RKO (cell line): ENCODE data around the gene SSR4.

ENCODE experiments used
- DNase-seq: peaks from one replicate; pipeline ENCODE4 v3.0.0-alpha.2; 2016; ENCODE audit warnings: low spot score

Gene SSR4

DNA sequence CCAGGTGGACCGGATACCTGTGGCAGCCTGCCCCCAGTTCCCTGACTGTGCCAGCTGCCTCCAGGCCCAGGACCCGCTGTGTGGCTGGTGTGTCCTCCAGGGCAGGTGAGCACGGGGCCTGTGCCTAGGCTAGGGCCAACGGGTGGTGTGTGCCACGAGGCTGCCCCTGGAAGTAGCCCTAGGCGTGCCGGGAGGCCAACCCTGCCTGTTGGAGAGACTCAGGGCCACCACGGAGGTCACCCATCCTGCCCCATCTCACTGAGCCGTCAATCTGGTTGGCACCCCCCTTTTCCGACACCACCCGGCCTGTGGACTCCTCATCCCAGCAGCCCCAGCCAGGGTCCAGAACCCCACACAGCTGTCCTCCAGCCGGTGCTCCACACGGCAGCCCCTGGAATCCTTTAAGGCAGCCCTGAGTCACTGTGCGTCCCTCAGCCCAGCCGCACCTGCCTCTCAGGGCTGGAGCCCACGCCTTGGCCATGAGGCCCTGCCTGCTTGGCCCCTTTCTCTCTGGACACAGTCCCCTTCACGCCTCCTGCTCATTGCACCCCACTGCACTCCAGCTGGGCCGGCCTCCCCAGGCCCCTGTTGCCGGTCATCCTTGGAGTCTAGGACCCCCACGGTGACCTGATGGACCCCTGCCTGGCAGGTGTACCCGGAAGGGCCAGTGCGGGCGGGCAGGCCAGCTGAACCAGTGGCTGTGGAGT lies 25.2 kb upstream of the SSR4 start:
- no peak for DNase-seq

DNA sequence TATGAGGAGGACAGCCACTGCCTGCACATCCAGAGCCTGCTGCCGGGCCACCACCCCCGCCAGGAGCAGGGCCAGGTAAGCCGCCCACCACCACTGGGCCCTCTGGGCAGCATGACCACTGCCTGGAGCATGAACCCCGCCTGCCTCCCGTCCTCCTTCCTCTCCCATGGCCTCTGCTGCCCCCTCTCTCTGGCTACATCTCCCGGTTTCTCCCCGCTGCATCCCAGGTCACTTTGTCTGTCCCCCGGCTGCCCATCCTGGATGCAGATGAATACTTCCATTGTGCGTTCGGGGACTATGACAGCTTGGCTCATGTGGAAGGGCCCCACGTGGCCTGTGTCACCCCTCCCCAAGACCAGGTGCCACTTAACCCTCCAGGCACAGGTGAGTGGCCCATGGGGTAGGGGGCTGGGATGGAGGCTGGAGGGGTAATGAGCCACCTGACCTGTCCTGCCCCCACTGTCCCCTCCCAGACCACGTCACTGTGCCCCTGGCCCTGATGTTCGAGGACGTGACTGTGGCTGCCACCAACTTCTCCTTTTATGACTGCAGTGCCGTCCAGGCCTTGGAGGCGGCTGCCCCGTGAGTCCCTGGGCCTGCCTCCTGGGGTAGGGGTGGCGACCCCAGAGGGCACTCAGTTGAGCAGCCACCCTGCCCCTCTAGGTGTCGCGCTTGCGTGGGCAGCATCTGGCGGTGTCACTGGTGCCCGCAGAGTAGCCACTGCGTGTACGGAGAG lies 24.4 kb upstream of the SSR4 start:
- DNase-seq, result no peak

DNA sequence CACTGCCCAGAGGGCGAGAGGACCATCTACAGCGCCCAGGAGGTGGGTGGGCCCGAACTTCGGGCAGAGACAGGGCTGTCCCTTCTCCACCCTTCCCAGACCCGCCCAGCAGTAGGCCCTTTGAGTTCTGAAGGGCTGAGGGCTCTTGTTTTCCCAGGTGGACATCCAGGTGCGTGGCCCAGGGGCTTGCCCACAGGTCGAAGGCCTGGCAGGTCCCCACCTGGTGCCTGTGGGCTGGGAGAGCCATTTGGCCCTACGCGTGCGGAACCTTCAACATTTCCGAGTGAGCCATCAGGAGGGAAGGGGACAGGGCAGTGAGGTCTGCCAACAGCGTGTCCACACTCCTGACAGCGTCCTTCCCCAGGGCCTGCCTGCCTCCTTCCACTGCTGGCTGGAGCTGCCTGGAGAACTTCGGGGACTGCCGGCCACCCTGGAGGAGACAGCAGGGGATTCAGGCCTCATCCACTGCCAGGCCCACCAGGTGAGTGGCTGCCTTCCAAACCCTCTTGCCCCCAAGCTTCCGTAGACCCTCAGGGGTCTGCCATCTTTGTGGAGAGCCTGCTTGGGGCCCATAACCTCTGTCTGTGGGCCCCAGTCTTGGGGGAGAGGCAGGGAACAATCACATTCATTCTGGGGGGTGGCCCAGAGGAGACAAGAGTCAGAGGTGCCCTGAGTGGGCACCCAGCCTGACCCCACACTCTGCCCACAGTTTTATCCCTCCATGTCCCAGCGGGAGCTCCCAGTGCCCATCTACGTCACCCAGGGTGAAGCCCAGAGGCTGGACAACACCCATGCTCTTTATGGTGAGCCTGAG lies 23.7 kb upstream of the SSR4 start:
- DNase-seq, result no peak

DNA sequence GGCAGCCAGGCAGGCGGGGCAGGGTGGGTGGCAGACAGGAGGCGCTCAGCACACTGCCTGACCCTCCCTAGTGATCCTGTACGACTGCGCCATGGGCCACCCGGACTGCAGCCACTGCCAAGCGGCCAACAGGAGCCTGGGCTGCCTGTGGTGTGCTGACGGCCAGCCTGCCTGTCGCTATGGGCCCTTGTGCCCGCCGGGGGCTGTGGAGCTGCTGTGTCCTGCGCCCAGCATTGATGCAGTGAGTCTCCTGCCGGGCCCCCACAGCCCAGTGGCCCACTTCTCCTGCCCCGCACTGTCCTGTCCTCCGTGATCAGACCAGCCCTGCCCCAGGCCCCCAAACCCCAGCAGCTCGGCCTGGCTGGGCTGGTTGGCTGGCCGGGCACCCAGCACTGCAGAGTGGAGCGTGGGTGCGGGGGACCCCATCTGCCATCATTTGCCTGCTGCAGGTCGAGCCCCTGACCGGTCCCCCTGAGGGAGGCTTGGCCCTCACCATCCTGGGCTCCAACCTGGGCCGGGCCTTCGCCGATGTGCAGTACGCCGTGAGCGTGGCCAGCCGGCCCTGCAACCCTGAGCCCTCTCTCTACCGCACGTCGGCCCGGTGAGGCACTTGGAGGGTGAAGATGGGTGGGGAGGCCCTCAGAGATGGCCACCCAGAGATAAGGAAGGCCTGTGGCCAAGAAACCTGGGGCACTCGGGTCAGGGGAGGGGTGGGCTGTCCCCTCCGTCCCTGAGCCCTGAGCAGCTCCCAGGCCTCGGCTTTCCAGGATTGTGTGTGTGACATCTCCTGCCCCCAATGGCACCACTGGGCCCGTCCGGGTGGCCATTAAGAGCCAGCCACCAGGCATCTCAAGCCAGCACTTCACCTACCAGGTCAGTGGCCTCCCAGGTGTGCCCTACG lies 22.8 kb upstream of the SSR4 start:
- DNase-seq, result no peak

DNA sequence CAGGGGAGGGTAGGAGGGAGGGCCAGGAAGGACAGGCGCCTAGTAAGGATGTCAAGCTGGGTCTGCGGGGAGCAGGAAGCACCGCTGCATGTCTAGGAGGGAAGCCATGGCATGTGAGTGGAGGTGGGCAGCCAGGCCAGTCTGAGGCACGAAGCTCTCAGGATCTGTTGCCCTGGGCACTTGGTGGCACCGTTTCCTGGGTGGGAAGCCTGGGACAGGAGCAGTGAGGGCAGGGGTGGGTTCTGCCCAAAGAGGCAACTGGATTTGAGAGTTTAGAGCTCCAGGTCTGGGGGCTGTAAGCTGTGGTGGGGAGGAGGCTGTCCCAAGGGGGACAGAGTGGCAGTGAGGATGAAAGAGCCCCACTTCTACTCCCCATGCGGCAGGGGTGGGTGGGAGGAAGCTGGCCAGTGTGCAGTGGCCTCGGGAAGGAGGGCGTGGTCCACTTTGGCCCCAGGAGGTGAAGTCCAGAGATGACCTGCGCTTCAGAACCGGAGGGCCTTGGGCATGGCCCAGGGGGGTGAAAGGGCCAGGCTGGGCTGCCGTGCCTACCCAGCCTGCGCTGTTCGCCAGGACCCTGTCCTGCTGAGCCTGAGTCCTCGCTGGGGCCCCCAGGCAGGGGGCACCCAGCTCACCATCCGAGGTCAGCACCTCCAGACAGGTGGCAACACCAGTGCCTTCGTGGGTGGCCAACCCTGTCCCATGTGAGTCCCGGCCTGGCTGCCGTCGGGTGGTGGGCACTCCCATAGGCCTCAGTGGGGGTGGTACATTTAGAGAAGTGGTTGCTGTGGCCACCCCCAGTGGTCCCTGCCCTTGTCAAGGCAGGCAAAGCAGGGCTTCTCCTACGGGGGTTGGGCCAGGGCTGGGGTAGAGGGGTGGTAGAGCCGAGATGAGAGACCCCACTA lies 21.9 kb upstream of the SSR4 start:
- no peak for DNase-seq

DNA sequence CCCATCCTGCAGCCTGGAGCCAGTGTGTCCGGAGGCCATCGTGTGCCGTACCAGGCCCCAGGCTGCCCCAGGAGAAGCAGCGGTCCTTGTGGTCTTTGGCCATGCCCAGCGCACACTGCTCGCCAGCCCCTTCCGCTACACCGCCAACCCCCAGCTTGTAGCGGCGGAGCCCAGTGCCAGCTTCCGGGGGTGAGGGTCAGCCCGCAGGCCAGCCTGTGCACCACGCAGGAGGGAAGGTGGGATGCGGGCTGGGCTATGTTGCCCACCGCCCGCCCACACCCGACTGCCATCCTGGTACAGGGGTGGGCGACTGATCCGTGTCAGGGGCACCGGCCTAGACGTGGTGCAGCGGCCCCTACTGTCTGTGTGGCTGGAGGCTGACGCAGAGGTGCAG lies 21.3 kb upstream of the SSR4 start:
- DNase-seq, result no peak

DNA sequence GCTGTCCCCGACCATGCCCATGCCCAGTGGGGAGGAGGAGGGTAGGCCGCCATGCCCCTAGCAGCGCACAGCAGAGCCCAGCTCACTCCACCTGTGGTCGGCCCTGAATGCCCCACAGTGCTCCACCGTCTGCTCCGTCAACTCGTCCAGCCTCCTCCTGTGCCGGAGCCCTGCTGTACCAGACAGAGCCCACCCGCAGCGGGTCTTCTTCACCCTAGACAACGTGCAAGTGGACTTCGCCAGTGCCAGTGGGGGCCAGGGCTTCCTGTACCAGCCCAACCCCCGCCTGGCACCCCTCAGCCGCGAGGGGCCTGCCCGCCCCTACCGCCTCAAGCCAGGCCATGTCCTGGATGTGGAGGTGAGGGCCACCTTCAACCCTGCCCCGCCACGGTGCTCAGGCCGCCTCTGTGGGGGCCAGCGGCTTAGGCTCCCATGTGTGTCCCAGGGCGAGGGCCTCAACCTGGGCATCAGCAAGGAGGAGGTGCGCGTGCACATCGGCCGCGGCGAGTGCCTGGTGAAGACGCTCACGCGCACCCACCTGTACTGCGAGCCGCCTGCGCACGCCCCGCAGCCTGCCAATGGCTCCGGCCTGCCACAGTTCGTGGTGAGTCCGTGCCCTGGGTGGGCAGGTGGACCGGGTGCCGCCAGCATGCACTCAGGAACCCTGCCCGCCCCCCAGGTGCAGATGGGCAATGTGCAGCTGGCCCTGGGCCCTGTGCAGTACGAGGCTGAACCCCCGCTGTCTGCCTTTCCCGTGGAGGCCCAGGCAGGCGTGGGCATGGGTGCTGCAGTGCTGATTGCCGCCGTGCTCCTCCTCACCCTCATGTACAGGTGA lies 20.5 kb upstream of the SSR4 start:
- DNase-seq, result no peak

DNA sequence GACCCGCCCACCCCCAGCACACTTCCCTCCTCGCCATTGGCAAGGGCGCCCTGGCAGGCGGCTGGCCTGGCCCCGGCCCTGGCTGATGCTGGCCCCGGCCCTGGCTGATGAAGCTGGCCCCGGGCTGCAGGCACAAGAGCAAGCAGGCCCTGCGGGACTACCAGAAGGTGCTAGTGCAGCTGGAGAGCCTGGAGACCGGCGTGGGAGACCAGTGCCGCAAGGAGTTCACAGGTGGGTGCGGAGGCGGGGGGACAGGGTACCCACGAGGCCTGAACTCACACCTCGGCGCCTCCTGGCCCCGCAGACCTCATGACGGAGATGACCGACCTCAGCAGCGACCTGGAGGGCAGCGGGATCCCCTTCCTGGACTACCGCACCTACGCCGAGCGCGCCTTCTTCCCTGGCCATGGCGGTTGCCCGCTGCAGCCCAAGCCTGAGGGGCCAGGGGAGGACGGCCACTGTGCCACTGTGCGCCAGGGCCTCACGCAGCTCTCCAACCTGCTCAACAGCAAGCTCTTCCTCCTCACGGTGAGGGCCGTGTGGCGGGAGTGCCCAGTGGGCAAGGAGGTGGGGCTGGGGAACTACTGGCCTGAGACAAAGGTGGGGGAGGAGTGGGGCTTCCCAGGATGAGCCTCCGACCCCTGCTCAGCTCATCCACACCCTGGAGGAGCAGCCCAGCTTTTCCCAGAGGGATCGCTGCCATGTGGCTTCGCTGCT lies 19.7 kb upstream of the SSR4 start:
- DNase-seq, result no peak

DNA sequence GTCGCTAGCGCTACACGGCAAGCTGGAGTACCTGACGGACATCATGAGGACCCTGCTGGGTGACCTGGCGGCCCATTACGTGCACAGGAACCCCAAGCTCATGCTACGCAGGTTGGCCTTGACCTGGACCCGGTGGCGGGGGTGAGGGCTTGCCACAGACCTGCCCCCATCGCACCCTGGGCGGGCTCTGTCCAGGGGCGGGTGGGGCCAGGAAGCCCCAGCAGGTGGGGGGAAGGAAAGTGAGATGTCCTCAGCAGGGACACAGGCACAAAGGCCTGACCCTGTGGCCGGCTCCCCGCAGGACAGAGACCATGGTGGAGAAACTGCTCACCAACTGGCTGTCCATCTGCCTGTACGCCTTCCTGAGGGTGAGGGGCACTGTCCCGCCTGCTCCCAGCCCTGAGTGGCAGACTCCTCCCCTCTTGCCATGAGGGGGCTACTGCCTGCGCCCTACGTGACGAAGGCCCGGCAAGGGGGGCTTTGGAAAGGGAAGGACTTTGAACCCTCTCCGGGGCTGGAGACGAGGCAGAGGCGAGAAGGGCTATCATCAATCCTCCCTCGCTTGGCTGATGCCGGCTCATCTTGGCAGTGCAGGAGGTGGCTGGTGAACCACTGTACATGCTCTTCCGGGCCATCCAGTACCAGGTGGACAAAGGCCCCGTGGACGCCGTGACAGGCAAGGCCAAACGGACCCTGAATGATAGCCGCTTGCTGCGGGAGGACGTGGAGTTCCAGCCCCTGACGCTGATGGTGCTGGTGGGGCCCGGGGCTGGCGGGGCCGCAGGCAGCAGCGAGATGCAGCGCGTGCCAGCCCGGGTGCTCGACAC lies 19.0 kb upstream of the SSR4 start:
- no peak for DNase-seq

DNA sequence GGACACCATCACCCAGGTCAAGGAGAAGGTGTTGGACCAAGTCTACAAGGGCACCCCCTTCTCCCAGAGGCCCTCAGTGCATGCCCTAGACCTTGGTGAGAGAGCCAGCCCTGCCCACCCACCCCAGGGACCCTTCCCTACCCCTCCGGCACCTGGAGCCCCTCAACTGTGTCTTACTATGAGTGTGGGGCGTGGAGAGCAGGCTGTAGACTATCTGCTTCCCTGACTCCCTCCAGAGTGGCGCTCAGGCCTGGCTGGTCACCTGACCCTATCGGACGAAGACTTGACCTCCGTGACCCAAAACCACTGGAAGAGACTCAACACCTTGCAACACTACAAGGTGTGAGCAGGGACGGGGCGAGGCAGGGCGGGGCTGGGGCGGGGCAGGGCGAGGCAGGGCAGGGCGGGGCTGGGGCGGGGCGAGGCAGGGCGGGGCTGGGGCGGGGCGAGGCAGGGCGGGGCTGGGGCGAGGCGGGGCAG lies 18.3 kb upstream of the SSR4 start:
- DNase-seq, result no peak

DNA sequence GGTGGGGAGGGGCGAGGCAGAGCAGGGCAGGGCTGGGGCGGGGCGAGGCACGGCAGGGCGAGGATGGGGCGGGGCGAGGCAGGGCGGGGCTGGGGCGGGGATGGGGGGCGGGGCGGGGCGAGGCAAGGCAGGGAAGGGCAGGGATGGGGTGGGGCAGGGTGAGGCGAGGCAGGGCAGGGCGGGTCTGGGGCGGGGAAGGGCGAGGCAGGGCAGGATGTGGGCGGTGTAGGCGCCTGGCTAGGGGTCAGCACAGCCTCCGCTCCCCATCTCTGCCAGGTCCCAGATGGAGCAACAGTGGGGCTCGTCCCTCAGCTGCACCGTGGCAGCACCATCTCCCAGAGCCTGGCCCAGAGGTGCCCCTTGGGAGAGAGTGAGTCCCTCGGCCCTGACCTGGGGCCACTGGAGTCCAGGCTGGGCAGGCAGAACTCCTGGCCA lies 17.8 kb upstream of the SSR4 start:
- DNase-seq, result no peak

DNA sequence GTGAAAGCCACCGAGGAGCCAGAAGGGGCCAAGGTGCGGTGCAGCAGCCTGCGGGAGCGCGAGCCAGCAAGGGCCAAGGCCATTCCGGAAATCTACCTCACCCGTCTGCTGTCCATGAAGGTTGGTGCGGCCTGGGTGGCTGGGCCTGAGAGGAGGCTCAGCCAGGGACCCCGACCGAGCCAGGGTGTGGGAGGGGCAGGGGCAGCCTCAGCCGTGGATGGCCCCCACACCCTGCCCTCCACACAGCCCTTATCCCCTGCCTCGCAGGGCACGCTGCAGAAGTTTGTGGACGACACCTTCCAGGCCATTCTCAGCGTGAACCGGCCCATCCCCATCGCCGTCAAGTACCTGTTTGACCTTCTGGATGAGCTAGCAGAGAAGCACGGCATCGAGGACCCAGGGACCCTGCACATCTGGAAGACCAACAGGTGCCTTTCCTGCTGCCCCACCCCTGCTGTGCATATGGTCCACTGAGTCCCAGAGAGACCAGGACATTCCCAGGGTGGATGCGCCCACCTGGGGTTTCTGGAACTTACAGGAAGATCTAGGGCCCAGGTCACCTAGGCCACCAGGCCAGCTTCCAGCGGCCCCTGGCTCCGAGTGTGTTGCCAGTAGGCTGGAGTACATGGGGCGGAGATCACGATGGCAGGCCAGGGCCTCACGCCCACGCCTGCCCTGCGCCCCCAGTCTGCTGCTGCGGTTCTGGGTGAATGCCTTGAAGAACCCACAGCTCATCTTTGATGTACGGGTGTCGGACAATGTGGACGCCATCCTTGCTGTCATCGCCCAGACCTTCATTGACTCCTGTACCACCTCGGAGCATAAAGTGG lies 17.0 kb upstream of the SSR4 start:
- DNase-seq, result no peak

DNA sequence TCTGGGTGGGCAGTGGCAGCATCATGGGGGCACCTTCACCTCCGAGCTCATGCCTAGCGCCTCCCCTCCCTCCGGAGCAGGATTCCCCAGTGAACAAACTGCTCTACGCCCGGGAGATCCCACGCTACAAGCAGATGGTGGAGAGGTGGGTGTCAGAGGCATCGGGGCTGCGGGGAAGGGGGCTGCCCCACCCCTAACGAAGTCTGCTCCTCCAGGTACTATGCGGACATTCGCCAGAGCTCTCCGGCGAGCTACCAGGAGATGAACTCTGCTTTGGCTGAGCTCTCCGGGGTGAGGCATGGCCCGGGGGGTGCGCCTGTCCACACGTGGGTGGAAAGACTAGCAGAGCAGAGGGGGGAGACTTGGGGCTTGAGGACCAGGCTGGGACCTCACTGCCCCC lies 16.3 kb upstream of the SSR4 start:
- DNase-seq, result no peak

DNA sequence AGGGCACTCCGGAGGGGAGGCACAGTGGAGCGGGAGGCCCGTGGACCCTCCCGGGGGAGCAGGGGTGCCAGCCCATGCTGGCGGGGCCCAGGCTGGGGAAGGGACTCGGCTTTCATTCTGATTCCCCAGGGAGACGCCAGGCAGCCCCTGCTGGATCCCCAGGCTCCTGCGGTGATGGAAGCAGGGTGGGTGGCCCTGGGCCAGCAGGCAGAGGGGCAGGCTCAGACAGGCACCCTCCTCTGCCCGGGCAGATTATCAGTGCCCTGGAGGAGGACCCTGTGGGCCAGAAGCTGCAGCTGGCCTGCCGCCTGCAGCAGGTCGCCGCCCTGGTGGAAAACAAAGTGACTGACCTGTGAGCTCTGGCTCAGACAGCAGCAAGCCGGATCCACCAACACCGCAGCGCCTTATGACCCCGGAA lies 15.8 kb upstream of the SSR4 start:
- no peak for DNase-seq

DNA sequence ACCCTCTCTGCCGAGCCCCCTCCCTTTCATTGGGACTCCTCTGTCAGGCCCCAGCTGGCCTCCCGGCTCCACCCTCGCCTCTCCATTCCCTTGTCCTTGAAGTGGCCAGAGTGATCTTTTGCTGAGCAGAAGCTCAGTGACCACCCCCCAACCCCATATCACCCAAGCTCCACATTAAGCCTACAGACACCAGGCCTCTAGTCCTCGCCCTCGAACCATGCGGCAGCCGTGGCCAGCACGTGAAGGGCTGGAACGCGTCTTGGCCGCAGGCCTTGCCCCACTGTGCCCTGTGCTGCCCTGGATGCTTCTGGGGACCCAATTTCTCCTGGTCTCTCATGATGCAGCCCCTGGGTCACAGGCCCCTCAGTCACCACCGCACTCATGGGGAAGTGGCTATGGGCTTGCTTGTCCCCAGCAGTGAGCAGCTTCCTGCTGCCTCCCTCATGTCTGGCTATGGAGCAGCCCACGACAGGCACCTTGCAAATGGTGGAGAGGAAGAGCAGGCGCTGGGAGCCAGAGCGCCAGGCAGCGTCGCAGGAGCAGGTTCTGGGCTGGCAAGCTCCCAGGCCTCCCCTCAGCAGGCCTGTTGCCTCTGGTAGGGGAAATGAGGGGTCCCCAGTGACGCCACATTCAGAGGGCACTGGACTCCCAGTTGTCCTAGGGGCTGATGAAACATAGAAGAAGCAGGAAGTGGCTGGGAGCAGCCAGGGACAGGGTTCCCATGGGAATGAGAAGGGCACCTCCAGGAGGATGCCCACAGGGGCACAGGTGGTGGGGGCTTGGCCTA lies 14.4 kb upstream of the SSR4 start:
- DNase-seq, result no peak

DNA sequence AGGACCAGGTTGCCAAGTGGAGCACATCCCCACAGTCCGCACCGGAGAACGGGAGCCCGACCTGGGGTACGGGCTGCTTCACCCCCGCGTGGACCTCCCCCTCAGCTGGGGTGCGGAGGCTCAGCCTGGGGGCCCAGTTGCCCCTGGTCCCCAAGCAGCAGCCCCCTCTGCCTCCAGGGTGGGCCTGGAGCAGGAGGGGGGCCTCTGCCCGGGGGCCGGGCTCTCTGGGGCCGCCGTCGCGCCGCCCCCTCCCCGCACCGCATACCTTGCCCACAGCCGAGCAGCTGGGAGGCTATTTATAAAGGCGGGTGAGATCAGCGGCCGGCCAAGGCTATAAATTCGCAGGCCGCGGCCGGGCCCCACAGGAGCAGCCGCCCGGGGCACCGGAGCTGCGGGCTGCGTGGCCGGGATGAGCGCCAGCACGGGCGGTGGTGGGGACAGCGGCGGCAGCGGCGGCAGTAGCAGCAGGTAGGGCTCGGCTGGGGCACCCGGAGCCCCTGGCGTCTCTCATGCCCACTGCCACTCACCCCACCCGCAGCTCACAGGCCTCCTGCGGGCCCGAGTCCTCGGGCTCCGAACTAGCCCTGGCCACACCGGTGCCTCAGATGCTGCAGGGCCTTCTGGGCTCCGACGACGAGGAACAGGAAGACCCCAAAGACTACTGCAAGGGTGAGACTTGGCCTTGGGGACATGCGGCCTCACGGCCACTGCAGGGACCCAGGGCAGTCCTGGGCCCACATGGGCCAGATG lies 13.6 kb upstream of the SSR4 start, which contains the start of gene SRPK3:
SRPK3 (plus strand) TSS at position 364 of the 750 bp plus-strand sequence; CDS start at position 410, 46 bp downstream.
- no peak for DNase-seq
